Esophagus muscularis mucosa (tissue), 4 donors: ENCODE results near the gene NARS2.

ENCODE experiments used
- EP300 ChIP-seq: sonication (generic); formaldehyde crosslinking; IDR thresholded peaks from one replicate; pipeline ENCODE4 v1.6.1; 2017; ENCODE audit warnings: antibody characterized with exemption
- POLR2A ChIP-seq: fragments of 450-650 bp; IDR thresholded peaks from one replicate; pipeline ENCODE4 v1.6.1; 2017; ENCODE audit warnings: antibody characterized with exemption, moderate library complexity, mild to moderate bottlenecking, low read depth
- POLR2AphosphoS5 ChIP-seq, 2 donors: sonication (generic); formaldehyde crosslinking; IDR thresholded peaks; one replicate each; pipeline ENCODE4 v1.6.1; 2017; ENCODE audit warnings: antibody characterized with exemption in 2 of 2
- TF ChIP-seq, protein P1 (sequence below), 3 experiments: fragments of 200-600 bp in 2 of 3; fragments of 450-650 bp in 1 of 3; sonication (generic) in 2 of 3; IDR thresholded peaks; one replicate each; pipeline ENCODE4 v1.5.1; 2017 to 2019; ENCODE audit warnings: antibody characterized with exemption in 3 of 3, mild to moderate bottlenecking in 2 of 3, moderate library complexity in 1 of 3

DNA sequence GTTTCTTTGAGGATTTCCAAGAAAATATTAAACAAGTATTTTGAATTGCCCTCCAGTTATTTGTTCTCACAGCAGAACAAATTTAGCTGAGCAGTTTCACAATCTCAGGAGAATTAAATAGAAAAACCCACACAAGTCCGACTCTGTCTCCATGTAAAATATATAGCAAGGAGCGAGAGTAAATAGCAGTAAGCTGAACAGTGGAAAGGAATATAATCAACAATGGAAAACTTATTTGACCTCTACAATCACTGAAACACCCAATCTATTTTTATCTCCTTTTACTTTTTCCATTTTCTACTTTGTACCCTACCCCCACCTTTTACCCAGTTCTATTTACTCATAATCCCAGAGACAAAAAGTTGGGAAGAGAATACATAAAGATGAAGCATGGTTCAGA, 34.4 kb downstream of the NARS2 start:
- no peak for TF ChIP-seq POLR2AphosphoS5 (IDR thresholded peaks at IDR 0.05)
- no peak for TF ChIP-seq POLR2A
- TF ChIP-seq, protein P1, sequence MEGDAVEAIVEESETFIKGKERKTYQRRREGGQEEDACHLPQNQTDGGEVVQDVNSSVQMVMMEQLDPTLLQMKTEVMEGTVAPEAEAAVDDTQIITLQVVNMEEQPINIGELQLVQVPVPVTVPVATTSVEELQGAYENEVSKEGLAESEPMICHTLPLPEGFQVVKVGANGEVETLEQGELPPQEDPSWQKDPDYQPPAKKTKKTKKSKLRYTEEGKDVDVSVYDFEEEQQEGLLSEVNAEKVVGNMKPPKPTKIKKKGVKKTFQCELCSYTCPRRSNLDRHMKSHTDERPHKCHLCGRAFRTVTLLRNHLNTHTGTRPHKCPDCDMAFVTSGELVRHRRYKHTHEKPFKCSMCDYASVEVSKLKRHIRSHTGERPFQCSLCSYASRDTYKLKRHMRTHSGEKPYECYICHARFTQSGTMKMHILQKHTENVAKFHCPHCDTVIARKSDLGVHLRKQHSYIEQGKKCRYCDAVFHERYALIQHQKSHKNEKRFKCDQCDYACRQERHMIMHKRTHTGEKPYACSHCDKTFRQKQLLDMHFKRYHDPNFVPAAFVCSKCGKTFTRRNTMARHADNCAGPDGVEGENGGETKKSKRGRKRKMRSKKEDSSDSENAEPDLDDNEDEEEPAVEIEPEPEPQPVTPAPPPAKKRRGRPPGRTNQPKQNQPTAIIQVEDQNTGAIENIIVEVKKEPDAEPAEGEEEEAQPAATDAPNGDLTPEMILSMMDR (IDR thresholded peaks at IDR 0.05), result no peak
- TF ChIP-seq EP300, result no peak
